Omental fat pad (tissue), 4 donors: ENCODE results near the gene SI. TPM values are rescaled to one million over a fixed set of nuclear protein-coding genes. Genes with fewer than 3 reads are reported as not detected.

Source experiments
- ATAC-seq: fragments of 150-250 bp; one replicate; pipeline ENCODE4 v1.9.1; 2016; ENCODE audit warnings: mild to moderate bottlenecking, moderate library complexity; ENCODE audit not compliant: low FRiP score
- DNase-seq: peaks from one replicate; pipeline ENCODE4 v3.0.0-alpha.2; 2019; ENCODE audit warnings: low spot score
- total RNA-seq, 4 donors: library from RNA; depleted of rRNA; stranded (reverse); fragments of >200 nt; gene quantifications; one replicate each; pipeline ENCODE4 v1.1.0, GENCODE V29; 2016
- TF ChIP-seq, protein P1 (sequence below), 3 donors: fragments of 450-650 bp; IDR thresholded peaks; one replicate each; pipeline ENCODE4 v1.5.1; 2016 to 2017; ENCODE audit warnings: antibody characterized with exemption in 3 of 3, mild to moderate bottlenecking in 3 of 3, moderate library complexity in 2 of 3

SI gene
- not detected for total RNA-seq

DNA sequence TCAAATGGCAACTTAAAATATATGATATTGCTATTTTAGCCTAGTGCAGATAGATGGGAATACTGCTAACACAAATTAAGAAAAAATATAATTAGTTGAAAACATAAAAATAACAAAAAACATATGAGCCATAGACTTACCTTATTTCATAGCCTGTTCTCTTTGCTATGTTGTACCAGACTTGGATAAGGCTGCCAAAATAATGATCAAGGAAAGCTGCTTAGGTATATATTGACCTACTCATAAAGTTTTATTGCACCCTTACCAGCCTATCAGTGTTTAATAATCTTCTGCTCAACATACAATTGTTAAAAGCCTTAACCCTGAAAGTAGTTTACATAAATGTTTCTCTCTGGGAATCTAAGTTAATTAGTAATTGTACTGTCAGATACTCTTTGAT is at the start of gene SI:
SI (minus strand) TSS at position 204 of the 400 bp plus-strand sequence. CDS start 2,484 bp downstream, outside the sequence.
- TF ChIP-seq, protein P1, sequence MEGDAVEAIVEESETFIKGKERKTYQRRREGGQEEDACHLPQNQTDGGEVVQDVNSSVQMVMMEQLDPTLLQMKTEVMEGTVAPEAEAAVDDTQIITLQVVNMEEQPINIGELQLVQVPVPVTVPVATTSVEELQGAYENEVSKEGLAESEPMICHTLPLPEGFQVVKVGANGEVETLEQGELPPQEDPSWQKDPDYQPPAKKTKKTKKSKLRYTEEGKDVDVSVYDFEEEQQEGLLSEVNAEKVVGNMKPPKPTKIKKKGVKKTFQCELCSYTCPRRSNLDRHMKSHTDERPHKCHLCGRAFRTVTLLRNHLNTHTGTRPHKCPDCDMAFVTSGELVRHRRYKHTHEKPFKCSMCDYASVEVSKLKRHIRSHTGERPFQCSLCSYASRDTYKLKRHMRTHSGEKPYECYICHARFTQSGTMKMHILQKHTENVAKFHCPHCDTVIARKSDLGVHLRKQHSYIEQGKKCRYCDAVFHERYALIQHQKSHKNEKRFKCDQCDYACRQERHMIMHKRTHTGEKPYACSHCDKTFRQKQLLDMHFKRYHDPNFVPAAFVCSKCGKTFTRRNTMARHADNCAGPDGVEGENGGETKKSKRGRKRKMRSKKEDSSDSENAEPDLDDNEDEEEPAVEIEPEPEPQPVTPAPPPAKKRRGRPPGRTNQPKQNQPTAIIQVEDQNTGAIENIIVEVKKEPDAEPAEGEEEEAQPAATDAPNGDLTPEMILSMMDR (IDR thresholded peaks at IDR 0.05) = no peak
- no peak for ATAC-seq
- no peak for DNase-seq

DNA sequence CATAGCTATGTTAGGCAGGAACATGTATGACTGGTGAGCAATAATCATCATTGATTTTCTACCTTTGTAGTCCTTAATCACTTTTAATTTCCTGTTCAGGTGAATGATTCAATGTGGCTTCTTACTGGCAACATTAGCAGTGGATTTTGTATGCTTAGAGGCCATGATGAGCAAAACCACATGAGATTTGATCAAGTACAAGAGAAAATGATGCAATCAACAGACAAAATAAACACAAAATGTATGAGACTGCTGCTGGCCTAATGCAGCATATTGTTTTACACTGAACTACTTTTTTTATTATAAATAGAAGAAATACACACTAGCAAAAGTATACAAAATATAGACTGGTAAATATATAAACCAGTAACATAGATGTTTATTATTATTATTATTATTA is 47.5 kb upstream of the SI start:
- TF ChIP-seq, protein P1 (IDR thresholded peaks at IDR 0.05) = no peak
- no peak for ATAC-seq
- no peak for DNase-seq

DNA sequence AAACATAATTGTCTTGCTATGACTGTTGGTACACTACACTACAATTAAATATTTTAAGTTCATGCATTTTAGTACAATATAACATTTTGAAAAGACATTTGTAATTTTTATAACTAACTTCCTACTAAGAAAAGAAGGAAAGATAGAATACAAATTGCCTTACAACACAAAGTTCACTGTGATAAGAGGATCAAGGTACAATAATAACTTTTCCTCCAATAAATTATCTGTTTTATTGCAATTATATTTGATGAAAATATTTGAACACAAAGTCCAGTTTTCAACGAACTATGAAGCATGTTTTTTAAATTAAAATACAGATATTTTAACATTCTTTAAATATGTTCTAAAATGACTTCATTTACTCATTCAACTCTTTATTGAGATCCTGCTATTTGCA is 33.1 kb upstream of the SI start:
- DNase-seq (no peak), ATAC-seq (no peak)
- TF ChIP-seq, protein P1 (IDR thresholded peaks at IDR 0.05) = no peak

DNA sequence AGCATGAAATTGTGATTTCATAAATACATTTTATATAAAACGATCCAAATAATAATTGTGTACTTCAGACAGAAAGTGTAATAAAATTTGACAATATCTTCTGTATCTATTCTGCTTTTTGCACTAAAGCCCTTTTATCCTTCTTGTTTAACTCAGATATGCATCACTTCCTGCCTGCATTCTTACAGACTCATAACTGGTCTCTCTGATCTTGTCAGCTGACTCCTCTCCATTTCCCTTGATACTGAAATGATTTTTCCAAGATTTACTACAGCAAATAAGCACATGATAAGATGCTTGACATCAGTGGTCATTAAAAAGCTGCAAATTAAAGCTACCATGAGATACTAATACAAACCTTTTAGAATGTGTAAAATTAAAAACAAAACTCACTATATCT is 25.3 kb upstream of the SI start:
- ATAC-seq (no peak), DNase-seq (no peak)
- TF ChIP-seq, protein P1 (IDR thresholded peaks at IDR 0.05) = no peak

DNA sequence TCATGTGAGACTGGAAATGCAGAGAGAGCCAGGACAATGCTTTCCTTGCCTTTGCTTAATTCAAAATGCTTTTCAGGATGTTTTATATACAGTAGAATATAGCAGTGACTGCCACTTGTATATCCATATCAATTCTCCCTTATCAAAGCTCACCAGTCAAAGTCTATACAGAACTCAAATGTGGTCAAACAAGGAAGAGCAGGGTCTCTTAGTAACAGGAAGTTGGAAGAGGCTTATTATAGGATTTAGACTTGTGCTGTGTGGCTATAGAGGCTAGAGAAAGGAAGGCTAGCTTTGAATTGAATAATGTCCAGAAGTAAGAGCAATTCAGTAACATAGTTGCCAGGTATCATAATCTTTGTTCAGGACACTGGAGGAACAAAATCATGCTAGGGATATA is 4.4 kb upstream of the SI start:
- TF ChIP-seq, protein P1 (IDR thresholded peaks at IDR 0.05) = no peak
- DNase-seq = no peak
- ATAC-seq = no peak

DNA sequence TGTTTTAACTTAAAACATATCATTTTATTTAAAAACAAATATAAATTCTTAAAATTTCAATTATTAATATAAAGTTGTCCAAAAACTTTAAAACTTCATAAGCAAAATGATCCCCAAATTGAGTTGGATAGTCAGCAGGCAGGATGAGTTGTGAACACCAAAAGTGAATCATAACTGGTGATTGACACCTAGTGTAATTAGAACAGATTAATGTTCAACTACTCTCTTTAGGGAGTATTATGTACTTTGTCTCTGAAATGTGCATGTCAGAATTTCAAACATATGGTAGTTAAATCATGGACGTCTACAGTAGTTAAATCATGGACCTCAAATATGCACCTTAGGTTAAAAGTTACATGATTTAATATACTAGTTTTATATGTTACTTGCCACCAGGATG is 2.9 kb upstream of the SI start:
- DNase-seq (no peak), ATAC-seq (no peak)
- TF ChIP-seq, protein P1 (IDR thresholded peaks at IDR 0.05) = no peak

DNA sequence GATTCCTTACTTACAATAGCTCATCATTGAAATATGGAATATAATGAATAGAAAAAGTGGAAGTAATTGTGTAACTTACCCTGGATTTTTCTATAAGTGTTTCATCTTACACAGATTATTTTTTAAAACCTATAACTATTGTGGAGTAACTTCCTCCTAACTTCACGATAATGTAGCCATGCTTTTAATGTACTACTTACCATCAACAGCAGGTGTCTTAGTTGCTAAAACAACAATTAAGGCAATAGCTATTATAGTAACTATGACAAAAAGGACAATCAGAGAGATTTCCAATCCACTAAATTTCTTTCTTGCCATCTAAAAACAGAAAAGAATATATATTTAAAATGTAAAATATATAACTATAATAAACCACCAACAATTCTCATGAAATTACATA is 2.6 kb downstream of the SI start:
- TF ChIP-seq, protein P1 (IDR thresholded peaks at IDR 0.05) = no peak
- DNase-seq (no peak), ATAC-seq (no peak)
